GOT3 (cell line): ENCODE data around the gene THEM5.
"Not testable (repeated sequence)": the region's sequence is repeated elsewhere in the genome, so short reads cannot be mapped to it uniquely, and the experiment has no call there.

Experiments used
- DNase-seq: peaks from one replicate; lab custom pipeline; 2025; ENCODE audit warnings: mixed read lengths; lab: John Stamatoyannopoulos, UW

The THEM5 gene

DNA sequence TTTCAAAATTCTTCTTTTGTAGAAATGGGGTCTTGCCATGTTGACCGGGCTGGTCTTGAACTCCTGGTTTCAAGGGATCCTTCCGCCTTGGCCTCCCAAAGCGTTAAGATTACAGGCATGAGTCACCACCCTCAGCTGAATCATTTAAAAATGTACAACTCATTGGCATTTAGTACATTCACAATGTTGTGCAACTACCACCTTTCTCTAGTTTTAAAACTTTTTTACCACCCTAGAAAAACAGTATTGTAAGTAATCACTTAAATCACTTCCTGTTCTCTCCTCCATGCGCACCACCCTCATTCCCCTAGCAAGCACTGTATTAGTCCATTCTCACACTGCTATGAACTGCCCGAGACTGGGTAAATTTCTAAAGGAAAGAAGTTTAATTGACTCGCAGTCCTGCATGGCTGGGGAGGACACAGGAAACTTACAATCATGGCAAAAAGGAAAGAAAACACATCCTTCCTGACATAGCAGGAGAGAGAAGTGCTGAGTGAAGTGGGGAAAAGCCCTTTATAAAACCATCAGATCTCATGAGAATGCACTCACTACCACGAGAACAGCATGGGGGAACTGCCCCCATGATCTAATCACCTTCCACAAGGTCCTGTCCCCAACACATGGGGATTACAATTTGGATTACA, 14.4 kb upstream of the THEM5 start:
- no peak for DNase-seq

DNA sequence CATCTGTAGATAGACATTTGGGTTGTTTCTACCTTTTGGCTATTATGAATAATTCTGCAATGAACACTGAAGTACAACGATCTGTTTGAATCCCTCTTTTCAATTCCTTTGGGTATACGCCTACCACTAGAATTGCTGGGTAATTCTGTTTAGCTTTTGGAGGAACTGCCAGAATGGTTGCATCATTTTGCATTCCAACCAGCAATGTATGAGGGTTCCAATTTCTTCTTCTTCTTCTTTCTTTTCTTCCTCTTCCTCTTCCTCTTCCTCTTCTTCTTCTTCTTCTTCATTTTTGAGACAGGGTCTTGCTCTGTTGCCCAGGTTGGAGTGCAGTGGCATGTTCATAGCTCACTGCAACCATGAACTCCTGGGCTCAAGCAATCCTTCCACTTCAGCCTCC, 13.8 kb upstream of the THEM5 start:
- DNase-seq: no peak

DNA sequence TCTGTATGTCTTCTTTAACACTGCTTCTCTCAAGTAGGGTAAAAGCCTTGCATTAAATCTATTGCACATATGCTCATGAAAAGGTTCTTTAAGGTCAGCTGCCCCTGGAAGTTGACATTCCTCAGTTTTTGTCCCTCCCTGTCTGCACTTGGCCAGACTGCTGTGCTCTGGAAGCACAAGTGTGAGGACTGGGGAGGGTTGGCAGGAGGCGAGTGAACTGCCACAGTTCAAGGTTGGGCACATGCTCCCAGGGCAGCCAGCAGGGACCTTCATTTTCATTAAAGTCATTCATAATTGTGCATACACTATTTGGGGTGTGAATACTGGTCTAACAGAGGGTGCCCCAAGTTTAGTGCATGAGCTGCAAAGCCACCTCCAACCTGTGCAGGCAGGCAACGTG, 10.9 kb upstream of the THEM5 start:
- no peak for DNase-seq

DNA sequence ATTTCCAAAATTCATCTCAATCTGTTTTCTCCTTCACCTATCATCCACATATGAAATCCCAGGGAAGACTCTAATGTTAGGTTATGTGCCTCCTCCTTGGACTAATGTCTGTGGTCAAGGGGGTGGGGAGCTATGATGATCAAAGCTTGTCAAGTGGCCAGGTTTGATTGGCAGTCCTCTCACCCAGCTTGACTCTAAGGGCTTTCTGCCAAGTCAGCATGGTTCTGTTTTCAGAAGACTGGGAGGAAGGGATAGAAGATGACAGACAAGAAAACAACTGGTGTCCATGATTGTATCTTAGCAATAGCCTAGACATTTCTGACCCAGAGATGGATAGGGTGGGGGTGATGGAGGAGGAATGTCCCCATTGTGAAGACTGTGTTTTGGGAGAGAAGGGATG, 9.1 kb upstream of the THEM5 start:
- no peak for DNase-seq

DNA sequence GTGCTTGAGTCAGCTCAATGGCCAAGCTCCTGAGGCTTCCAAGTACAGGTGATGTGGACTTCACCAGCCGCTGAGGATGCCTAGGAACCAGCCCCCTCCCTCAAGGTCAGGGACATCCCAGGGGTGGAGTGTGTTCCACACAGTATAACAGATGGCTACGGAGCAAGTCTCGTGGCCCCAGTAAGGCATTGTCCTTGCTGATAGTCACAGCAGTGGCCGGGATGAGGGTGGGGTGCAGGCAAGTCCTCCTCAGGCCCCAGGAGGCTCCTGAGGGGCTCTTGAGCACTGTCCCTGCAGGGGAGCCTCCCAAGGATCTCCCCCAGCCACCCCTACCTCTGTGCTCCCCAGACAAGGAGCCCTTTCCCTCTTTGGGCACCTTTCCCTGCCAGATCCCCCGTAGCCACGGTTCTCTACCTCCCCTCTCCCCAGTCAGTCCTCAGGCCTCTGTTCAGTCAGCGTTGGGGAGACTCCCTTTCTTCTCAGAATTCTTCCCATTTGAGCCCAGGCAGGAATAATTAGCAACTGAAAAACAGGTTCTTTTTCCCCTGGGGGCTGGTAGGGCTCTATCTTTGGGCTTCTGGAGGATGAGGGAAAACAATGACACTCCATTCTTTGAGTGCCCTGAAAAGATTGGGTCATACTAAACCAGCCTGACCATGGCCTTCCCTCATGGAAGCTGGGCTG, 7.1 kb upstream of the THEM5 start:
- DNase-seq: no peak

DNA sequence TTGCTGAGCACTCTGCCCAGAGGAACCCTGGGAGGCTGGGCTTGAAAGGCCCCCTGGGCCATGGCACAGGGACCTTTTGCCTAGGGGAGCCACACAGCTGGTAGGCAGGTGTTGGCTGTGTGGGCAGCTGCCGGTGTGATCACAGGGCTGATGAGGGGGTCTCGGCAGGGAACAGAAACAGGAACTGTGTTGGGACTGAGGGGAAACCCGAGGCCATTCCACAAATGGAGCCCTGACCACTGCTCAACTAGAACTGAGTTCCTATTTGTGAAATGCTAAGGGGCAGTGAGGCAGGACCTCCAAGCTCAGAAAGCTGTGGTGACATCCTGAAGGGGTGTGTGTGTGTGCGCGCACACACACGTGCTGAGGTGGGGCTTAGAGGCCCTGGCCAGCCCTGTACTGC, 6.4 kb upstream of the THEM5 start:
- DNase-seq: no peak

DNA sequence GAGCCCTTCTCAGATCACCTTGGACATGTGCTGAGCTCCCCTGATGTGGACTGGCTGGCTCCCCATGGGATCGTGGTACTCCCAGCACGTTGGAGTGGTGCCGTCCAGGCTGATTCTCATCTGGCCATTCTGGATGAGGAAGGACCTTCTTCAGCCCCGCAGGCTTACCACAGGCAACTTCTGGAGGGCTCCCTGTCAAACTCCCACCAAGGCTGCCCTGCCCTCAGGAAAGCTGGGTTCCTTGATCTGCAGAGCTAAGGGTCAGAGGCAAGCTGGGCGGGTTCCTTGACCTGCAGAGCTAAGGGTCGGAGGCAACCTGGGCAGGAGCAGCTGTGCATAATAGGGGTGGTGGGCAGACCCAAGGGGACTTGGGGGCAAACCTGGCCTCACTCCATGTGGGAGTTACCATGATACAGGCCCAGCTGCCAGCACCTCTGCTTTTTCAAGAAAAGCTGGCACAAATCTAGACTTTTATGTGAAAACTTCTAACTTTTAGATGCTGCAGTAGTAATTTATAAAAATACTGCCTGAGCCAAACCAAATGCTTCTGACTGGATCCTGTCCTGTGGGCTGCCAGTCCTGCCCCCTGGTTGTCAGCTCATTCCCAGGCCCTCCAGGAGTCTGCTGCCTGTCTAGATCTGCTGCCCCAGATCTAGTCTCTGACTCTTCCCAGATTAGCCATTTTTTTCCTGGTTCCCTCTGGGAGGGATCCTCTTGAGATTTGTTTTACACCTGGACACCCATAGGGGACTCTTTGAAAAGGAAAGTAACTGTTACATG, 5.6 kb upstream of the THEM5 start:
- no peak for DNase-seq

DNA sequence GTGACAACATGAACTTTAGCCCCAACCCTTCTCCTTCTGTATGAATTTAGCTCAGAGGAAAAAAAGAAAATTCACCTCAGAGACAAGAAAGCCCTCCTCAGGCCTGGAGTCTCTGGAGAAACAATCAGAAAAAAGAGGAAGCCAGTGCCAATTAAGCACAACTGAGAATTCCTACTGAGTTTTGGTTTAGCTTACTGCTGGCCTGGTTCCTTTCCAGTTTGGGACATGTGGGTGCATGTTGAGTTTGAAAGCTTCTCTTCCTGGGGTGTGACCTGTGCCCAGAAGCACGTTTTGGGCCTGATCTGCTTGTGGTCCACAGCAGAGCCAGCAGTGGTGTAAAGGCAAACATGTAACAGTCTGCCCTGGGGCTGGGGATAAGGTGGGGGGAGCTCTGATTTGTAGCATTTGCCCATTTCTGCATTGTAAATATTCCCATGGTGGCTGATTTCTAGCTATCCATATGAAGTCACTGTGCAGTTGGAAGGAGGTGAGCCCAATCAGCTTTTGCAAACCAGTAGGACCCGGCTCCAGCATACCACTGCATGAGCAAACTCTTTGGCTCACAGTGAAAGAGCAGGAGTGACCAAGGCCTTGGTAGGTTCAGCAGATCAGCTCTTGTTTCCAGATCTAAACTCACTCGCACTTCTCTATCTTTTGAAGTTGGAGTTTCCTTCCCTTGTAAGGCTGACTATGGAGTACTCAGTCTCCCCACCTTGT, 4.7 kb upstream of the THEM5 start:
- no peak for DNase-seq

DNA sequence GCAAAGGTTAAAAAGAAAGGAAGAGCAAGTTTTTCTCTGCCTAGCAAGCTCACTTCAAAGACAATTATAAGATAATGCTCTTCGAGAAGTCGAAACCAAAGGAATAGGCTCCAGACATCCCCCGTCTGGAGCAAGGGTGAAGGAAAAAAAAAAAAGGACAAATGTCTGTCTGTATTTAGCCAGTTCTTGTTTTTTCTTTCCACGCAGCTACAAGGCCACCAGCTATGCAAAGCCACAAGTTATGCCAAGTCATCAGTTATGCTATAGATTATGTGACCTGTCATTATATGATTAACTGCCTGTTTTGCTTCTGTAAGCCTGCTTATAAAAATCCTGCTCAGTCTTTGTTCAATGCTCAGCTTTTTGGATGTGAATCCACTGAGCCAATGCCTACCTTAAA, 2.4 kb upstream of the THEM5 start:
- no peak for DNase-seq

DNA sequence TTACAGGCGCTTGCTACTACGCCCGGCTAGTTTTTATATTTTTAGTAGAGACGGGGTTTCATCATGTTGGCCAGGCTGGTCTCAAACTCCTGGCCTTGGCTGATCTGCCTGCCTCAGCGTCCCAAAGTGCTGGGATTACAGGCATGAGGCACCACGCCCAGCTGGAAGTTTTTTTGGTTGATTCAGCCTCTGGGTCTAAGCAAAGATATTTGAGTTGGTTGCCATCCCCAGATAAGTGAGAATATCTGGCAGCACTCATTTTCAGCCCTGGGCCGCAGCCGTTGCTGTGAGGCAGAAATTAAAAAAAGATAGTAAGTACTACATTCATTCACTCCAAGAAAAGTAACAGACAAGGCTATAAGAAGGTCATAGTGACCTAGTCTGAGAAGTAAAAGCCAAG, 2.0 kb upstream of the THEM5 start:
- not testable (repeated sequence) for DNase-seq

DNA sequence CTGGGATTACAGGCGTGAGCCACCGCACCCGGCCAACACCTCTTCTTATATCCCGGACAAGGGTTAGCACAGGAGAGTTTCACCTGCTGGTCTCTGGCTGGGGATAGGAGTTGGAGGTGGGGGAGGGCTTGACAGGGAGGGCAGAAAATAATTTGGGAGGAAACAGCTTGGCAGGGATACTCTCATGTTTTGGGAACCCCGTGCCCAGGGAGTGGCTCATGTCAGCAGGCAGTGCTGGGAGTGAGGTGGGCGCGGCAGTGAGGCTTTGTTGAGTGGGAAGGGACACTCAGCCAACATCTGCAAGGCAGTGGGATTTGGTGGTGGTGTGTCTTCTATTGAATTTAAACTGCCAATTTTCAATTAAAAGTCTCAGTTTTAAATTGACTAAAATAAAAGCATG, 1.1 kb upstream of the THEM5 start:
- no peak for DNase-seq

DNA sequence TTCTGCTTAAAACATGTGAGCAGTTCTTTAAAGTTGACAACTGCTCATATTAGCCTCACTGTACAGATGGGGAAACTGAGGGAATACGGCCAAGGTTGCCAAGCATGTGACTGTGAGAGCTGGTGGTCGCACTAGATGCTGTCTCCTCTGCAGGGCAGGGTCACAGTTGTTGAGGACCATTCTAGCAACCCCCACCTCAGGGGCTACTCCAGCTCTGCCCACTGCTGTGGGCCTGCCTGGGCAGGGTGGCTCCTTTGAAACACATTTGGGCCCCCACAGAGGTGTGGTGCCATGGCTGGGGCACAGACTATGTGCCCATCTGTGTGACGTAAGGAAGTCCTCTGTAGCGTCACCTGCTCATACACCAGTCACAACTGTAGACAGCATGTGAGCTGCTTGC, 779 bp downstream of the THEM5 start:
- DNase-seq: no peak

DNA sequence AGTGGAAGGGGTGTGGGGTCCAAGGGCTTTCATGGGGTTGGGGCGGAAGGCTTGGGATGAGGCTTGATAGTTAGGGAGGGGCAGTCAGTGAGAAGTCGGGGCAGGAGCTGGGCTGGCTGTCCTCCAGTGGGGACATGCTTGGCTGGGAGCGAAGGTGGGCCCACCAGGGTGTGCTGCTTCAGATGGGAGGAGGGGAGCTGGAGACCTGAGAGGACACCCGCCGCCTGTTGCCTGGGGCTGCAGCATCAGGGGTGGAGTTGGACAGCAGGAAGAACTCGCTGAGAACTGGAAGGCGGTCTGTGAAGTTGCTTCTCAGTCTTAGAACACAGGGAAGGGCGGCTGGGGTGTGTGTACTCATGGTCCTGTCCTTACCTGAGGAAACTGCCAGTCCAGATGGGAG, 1.6 kb downstream of the THEM5 start:
- no peak for DNase-seq

DNA sequence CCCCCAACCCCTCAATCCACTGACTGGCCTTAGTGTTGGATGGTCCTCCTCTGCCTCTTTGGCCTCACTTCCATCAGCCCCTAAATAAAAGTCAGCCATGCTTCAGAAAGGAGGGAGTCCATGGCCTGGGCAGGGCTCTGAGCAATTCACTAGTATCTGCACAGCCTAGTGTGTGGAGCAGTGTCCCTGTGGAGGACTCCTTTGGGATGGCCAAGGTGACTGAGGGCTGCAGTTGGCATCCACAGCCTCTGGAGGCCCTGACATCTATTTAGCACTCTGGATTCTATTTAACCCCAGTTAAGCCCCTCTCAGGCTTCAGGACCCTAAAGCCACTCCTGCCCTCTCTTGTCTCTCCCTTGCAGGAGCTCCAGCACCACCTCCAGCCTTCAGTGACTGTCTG, 3.6 kb downstream of the THEM5 start:
- DNase-seq: no peak

DNA sequence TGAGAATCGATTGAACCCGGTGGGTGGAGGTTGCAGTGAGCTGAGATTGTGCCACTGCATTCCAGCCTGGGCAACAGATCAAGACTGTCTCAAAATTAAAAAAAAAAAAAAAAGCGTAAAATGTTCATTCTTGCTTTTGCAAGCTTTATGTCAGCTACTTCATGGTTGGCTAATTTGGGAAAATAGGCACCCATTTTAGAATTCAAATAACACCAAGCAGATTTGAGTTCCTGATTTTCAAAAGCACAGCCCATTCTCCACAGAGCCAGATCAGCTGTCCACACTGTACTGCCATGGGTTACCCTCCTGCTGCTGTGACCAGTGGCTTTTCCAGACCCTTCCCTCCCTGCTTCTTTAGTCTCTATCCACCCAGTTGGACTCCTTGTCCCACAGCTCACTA, 4.4 kb downstream of the THEM5 start:
- DNase-seq: no peak

DNA sequence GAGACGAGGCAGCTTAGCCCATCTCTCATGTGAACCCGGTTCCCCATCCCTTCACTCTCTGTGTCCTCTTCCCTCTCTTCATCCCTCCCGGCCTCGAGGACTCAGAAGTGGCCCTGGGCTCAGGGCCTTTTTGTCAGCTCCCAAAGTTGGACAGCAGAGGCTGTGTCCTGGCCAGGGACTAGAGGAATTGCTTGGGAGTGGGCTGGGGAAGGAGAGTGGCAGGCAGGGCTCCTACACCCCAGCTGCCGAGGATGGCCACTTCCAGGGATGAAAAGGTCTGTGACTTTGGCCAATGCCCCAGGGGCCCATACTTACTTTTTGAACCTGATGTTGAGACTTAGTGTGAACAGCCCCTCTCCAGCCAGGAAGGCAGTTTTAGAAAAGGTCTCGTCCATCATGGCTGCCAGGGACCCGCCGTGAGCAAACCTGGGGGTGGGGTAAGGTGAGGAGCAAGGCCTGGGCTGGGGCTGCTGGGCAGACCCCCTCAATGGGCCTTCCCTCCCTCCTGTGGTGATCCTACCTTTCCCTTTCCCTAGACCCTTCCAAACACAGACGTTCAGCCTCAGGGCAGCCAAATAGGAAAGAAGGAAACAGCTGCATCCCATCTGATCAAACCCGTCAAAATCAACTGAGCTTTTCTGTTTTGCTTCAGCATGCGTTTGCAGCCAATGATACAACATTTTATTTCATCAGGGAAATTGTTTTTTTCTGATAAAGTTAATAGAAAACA, 5.5 kb downstream of the THEM5 start:
- no peak for DNase-seq

DNA sequence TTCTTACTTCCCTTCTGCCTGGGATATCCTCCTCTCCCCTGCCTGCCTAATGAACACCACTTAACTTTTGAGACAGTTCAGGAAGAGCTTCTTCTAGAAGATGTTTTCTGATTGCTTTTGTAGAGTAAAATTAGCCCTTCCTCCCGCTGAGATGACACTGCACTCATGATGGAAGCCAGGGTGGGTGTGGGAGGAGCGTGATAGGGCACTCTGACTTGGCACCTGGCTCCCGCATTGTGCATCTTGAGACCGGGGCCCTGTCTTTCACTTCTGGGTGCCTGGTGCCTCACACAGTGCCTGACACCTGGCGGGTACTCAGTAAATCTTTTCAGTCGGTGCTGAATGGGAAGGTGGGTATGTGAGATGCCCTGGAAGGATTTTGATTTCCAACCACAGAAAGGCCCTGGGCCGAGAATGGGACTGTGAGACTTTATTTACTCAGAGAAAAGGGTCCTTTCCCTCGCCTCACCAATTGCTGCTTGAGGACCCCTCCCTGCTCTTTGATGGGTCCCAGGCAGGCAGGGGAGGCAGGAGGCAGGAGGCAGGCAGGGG, 6.8 kb downstream of the THEM5 start:
- DNase-seq: no peak

DNA sequence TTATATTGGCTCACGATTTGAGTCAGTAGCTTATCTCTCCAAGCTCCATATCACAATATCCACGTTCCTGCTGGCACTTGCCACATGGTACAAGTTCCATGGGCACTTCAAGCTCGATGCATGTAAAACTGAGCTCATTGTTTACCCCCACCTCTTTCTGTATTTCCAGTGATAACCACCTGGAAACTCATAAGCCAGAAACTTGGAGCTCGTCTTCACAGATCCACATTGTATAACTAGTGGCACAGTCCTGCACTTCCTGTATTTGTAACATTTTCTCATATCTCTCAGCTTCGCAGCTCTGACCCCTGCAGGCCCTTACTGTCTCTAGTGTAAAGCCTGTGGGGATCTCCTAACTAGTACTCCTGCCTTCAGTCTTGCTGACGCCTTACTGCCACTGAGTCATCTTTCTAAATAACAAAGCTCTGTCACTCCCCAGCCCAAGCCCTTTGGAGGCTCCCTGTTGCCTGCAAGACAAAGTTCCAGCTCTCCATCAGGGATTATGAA, 7.4 kb downstream of the THEM5 start:
- DNase-seq: no peak

DNA sequence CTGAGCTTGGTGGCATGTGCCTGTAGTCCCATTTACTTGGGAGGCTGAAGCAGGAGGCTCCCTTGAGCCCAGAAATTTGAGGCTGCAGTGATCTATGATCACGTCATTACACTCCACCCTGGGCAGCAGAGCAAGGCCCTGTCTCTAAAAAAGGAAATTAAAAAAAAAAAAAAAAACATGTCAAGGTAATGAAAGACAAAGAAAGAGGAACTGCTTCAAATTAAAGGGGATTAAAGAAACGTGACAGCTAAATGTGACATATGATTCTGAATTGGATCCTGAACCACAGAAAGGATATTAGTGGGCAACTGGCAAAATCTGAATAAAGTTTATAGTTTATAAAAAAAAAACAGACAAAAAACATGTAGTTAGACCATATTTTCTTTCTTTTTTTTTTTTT, 10.1 kb downstream of the THEM5 start:
- DNase-seq: no peak

DNA sequence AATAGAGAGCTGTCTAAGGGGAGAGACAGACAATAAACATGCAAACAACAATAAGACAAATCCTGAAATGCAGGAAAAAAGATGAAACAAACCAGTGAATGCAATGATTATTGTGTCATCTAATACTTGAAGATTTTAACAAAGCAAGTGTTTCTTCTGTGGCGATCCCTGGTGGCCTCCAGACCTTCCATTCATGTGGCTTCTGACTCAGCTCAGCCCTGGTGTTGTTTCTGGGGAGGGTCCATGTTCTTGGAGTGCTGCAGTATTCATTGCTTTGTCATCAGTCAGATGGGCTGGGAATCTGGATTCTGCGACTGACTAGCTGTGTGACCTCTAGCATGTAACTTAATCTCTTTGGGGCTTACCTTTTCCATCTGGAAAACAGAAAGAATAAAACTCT, 12.4 kb downstream of the THEM5 start:
- no peak for DNase-seq

DNA sequence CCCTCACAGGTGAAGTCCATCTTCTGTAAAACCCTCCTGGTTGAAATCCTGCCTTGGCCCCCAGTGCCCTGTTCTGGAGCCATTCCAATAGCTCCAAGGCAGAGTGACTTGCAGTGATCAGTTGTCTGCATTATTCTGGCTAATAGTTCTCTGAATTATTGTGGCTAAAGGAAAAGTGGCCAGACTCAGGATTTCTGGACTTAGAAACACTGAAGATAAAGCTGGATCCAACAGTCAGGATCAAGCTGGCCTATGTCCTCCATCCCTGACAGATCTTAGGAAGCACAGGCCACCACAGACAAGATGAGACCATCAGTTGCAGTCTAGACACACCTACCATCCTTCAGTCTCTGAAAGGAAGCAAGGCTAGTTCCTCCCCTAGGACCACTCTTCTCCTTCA, 13.1 kb downstream of the THEM5 start:
- DNase-seq: no peak
